Endothelial cell of umbilical vein (primary cell): Measurements from ENCODE around the gene FAM120C. TPM values are rescaled to one million over a fixed set of nuclear protein-coding genes. Genes with fewer than 3 reads are reported as not detected.

Source experiments
- BruUV-seq: library from RNA; stranded (reverse); fragments of 400-500 nt; replicated peaks from 2 replicates; lab custom pipeline; 2021; lab: Mats Ljungman, UMichigan
- CTCF ChIA-PET: fragments of 300-600, 350-600 bp; sonication (Branson Sonifier 250); formaldehyde crosslinking; loops from one replicate; lab custom pipeline; 2021; ENCODE audit warnings: antibody characterized with exemption, inconsistent platforms; lab: Charles Lee
- POLR2A ChIA-PET: fragments of 300-600, 350-600 bp; sonication (Branson Sonifier 250); formaldehyde crosslinking; loops from one replicate; lab custom pipeline; 2021; ENCODE audit warnings: antibody characterized with exemption, inconsistent platforms; lab: Charles Lee
- DNase-seq: peaks from one replicate; pipeline ENCODE4 v3.0.0-alpha.2; 2011; ENCODE audit warnings: low read depth, low spot score
- FAIRE-seq: peaks from 2 replicates; lab custom pipeline; 2011; peaks lifted over from hg19 to GRCh38; lab: Jason Lieb, UNC
- H2AFZ ChIP-seq: 2 replicates; pipeline ENCODE4 v1.6.0; 2012; ENCODE audit warnings: low read depth, low read length, control low read depth, inconsistent platforms
- H3K27ac ChIP-seq: 2 replicates; pipeline ENCODE4 v1.5.1; 2011; ENCODE audit warnings: low read depth, mild to moderate bottlenecking, control low read depth, low read length, moderate library complexity; ENCODE audit not compliant: insufficient read depth
- H3K27me3 ChIP-seq, 2 experiments: 2 replicates each; pipeline versions ENCODE4 v1.6.0 to v1.6.1; 2011; ENCODE audit warnings: low read length in 2 of 2, mixed read lengths in 1 of 2; ENCODE audit not compliant: control insufficient read depth in 2 of 2, insufficient read depth in 2 of 2
- H3K36me3 ChIP-seq, 2 experiments: 2 replicates in 1 of 2; 3 replicates in 1 of 2; pipeline ENCODE4 v1.5.1; 2011; ENCODE audit warnings: low read length in 2 of 2, mild to moderate bottlenecking in 1 of 2, moderate library complexity in 1 of 2; ENCODE audit not compliant: control insufficient read depth in 2 of 2, insufficient read depth in 2 of 2; ENCODE audit errors: extremely low read depth in 1 of 2
- H3K4me1 ChIP-seq: 3 replicates; pipeline ENCODE4 v1.5.1; 2011; ENCODE audit warnings: mild to moderate bottlenecking, low read length; ENCODE audit not compliant: control insufficient read depth, insufficient read depth; ENCODE audit errors: extremely low read depth
- H3K4me2 ChIP-seq: 2 replicates; pipeline ENCODE4 v1.6.1; 2011; ENCODE audit warnings: low read length, control low read depth, mixed read lengths; ENCODE audit not compliant: insufficient read depth
- H3K4me3 ChIP-seq, 3 experiments: fragments of 200-600 bp in 1 of 3; sonication (generic), shearing (Covaris generic) in 1 of 3; replicated peaks in 1 of 3; 2 replicates each; pipeline ENCODE4 v1.5.1; 2011 to 2016; ENCODE audit warnings: control low read depth in 3 of 3, low read length in 3 of 3, mild to moderate bottlenecking in 2 of 3, inconsistent platforms in 1 of 3, low read depth in 1 of 3, moderate library complexity in 1 of 3; ENCODE audit not compliant: insufficient read depth in 1 of 3
- H3K79me2 ChIP-seq: 2 replicates; pipeline ENCODE4 v1.6.0; 2012; ENCODE audit warnings: low read length, inconsistent platforms; ENCODE audit not compliant: control insufficient read depth, insufficient read depth
- H3K9ac ChIP-seq: replicated peaks from 2 replicates; pipeline ENCODE3; 2011; ENCODE audit warnings: low read length, control low read depth; ENCODE audit not compliant: insufficient read depth; ENCODE audit errors: extremely low read depth
- H3K9me1 ChIP-seq: replicated peaks from 3 replicates; pipeline ENCODE4 v1.6.0; 2011; ENCODE audit warnings: mild to moderate bottlenecking, low read length; ENCODE audit not compliant: control insufficient read depth, insufficient read depth; ENCODE audit errors: extremely low read depth
- H3K9me3 ChIP-seq: replicated peaks from 2 replicates; pipeline ENCODE4 v1.5.1; 2012; ENCODE audit warnings: low read length, inconsistent platforms; ENCODE audit not compliant: control insufficient read depth, insufficient read depth
- H4K20me1 ChIP-seq: replicated peaks from 2 replicates; pipeline ENCODE3; 2011; ENCODE audit warnings: mild to moderate bottlenecking, low read length; ENCODE audit not compliant: control insufficient read depth, insufficient read depth; ENCODE audit errors: extremely low read depth
- CTCF ChIP-seq, 2 donors: IDR thresholded peaks; 1 replicate in 1 of 2; 2 replicates in 1 of 2; pipeline ENCODE4 v1.5.1; 2011; ENCODE audit warnings: low read length in 2 of 2, mild to moderate bottlenecking in 2 of 2, moderate library complexity in 2 of 2, control low read depth in 1 of 2, inconsistent platforms in 1 of 2, low read depth in 1 of 2; ENCODE audit not compliant: insufficient read depth in 1 of 2; ENCODE audit errors: extremely low read depth in 1 of 2
- EZH2 ChIP-seq: IDR thresholded peaks from 2 replicates; pipeline ENCODE4 v1.6.1; 2012; ENCODE audit warnings: borderline replicate concordance, low read depth, mild to moderate bottlenecking, moderate library complexity, low read length, inconsistent platforms; ENCODE audit not compliant: severe bottlenecking
- FOS ChIP-seq: IDR thresholded peaks from 2 replicates; pipeline ENCODE4 v1.6.1; 2011; ENCODE audit warnings: mild to moderate bottlenecking, low read length, moderate library complexity, borderline replicate concordance; ENCODE audit not compliant: insufficient read depth
- GATA2 ChIP-seq: IDR thresholded peaks from 2 replicates; pipeline ENCODE4 v1.7.0; 2011; ENCODE audit warnings: low read depth, mild to moderate bottlenecking, moderate library complexity, mixed read lengths, low read length; ENCODE audit not compliant: insufficient read length, insufficient read depth
- JUN ChIP-seq: IDR thresholded peaks from 2 replicates; pipeline ENCODE4 v1.6.1; 2011; ENCODE audit warnings: borderline replicate concordance, low read depth; ENCODE audit not compliant: insufficient read length, insufficient read depth
- MAX ChIP-seq: IDR thresholded peaks from 2 replicates; pipeline ENCODE4 v1.6.1; 2011; ENCODE audit not compliant: insufficient read depth, insufficient read length
- MYC ChIP-seq: IDR thresholded peaks from one replicate; pipeline ENCODE4 v1.6.1; 2011; ENCODE audit warnings: mild to moderate bottlenecking, low read depth, low read length
- POLR2A ChIP-seq: IDR thresholded peaks from 2 replicates; pipeline ENCODE4 v1.6.1; 2012; ENCODE audit warnings: low read depth, mild to moderate bottlenecking, control low read depth, low read length
- POLR2AphosphoS5 ChIP-seq: IDR thresholded peaks from 2 replicates; pipeline ENCODE4 v1.6.1; 2012; ENCODE audit warnings: low read depth, mild to moderate bottlenecking, control low read depth, low read length, moderate library complexity; ENCODE audit not compliant: insufficient read depth
- dilution Hi-C: fragments of 300-500 bp; cut with MboI; formaldehyde crosslinking; loops from one replicate; pipeline ENCODE4 v1.15.0; 2019; ENCODE audit warnings: low sequenced_read_pairs; ENCODE audit not compliant: extremely low pct_ligation_motif_present
- intact Hi-C: fragments of 100-400 bp; cut with micrococcal nuclease; formaldehyde crosslinking; loops from one replicate; pipeline ENCODE4 v1.10.0; 2022
- polyA plus RNA-seq, 4 experiments: library from polyadenylated mRNA; depleted of rRNA in 3 of 4; stranded (reverse) in 3 of 4; unstranded in 1 of 4; fragments of >200 nt; gene quantifications; 2 replicates each; pipeline versions ENCODE4 v1.2.1 to v1.2.3, GENCODE V29; 2011 to 2012; ENCODE audit warnings: missing spikeins in 1 of 4
- total RNA-seq: library from RNA; stranded (reverse); gene quantifications from 2 replicates; pipeline ENCODE4 v1.2.3, GENCODE V29; 2021

The FAM120C gene
- total and polyA plus RNA-seq, 2 donors (not counting 3 experiments of a cell fraction or from before 2014, with no cell fraction given), result 4.2 to 11.4 TPM

- no peak overlapping the region for H3K4me2 ChIP-seq
- FAIRE-seq, result peak; percentile 65
- POLR2A ChIA-PET, result interaction anchor here (1.4 kb wide), 1 partner anchor 138 kb away, joined by 3 read pairs; the partner anchor contains the start of gene FAM120C
Measured at GRCh38 chrX:54045563-54046228, 137.4 kb downstream of the FAM120C start.

More at GRCh38 chrX:54045563-54046228, 137.4 kb downstream of the FAM120C start:
- Histone ChIP-seq H3K4me1 (peaks cover 13% of the 10 kb centered on the region), H3K27ac (no peak overlapping the region), H3K9ac (no peak overlapping the region), H3K9me1 (no peaks in the 10 kb centered on the region), H3K9me3 (no peaks in the 10 kb centered on the region), H4K20me1 (no peaks in the 10 kb centered on the region), H3K27me3 (no peaks in the 10 kb centered on the region), H3K4me3 (no peak overlapping the region), H2AFZ (no peak overlapping the region), H3K79me2 (peaks cover 3% of the 10 kb centered on the region), H3K36me3 (no peaks in the 10 kb centered on the region)
- intact Hi-C loops, result loop anchor here (10.0 kb wide), 1 partner anchor 1109 kb away; no protein-coding TSS in a partner anchor
- CTCF ChIA-PET, result no interaction called here
- DNase-seq, result no peak
- dilution Hi-C loops, result no loop called here
- TF ChIP-seq MYC (no peak), JUN (no peak), POLR2A (no peak), CTCF (IDR thresholded peaks at IDR 0.05; ENCODE audit: extremely low read depth in 1 of 2, insufficient read depth in 1 of 2, low read depth in 1 of 2, low read length in 2 of 2) (no peak), GATA2 (no peak), FOS (no peak), POLR2AphosphoS5 (no peak), MAX (no peak), EZH2 (no peak)
- no TSS peak for BruUV-seq
